Right atrium auricular region (tissue), 2 donors: Measurements from ENCODE around the gene FLCN. TPM values are rescaled to one million over a fixed set of nuclear protein-coding genes. Genes with fewer than 3 reads are reported as not detected.
A peak's percentile ranks its signal among the peaks of the same experiment; 100 is the strongest.
"Not testable (repeated sequence)": the region's sequence is repeated elsewhere in the genome, so short reads cannot be mapped to it uniquely, and the experiment has no call there.

ENCODE experiments used
- DNase-seq: peaks from one replicate; pipeline ENCODE4 v3.0.0-alpha.2; 2019; ENCODE audit warnings: low spot score
- H3K27ac ChIP-seq, 2 donors: fragments of 200-600 bp; sonication (generic); 1 replicate in 1 of 2; 2 replicates in 1 of 2; pipeline ENCODE4 v1.5.1; 2016 to 2019
- H3K27me3 ChIP-seq, 2 donors: fragments of 200-600 bp; sonication (generic); one replicate each; pipeline versions ENCODE4 v1.5.1 to v1.6.0; 2017 to 2019
- H3K36me3 ChIP-seq: fragments of 200-600 bp; sonication (generic); one replicate; pipeline ENCODE4 v1.5.1; 2016
- H3K4me1 ChIP-seq, 2 donors: fragments of 200-600 bp; sonication (generic); one replicate each; pipeline versions ENCODE4 v1.5.1 to v1.6.0; 2017 to 2019
- H3K4me3 ChIP-seq, 2 donors: fragments of 200-600 bp; sonication (generic); 1 replicate in 1 of 2; 2 replicates in 1 of 2; pipeline ENCODE4 v1.5.1; 2017 to 2019; ENCODE audit warnings: mild to moderate bottlenecking in 1 of 2, moderate library complexity in 1 of 2
- H3K9me3 ChIP-seq, 2 donors: fragments of 200-600 bp; sonication (generic); one replicate each; pipeline ENCODE4 v1.5.1; 2019
- CTCF ChIP-seq, 2 donors: fragments of 200-600 bp; sonication (generic); IDR thresholded peaks; one replicate each; pipeline ENCODE4 v1.5.1; 2019; ENCODE audit warnings: antibody characterized with exemption in 2 of 2
- total RNA-seq, 2 donors: library from RNA; depleted of rRNA; stranded (reverse); fragments of >200 nt; gene quantifications; one replicate each; pipeline ENCODE4 v1.1.0, GENCODE V29; 2016

FLCN gene
- total RNA-seq, 2 donors from 2014 or later = 22.7 to 23.7 TPM

GRCh38 chr17:17186051-17186450, 50.9 kb downstream of the FLCN start:
- no peak overlapping the region for H3K27ac ChIP-seq
- no peak for DNase-seq
- peaks cover 43% of the 10 kb centered on the region for H3K36me3 ChIP-seq
- H3K4me3 ChIP-seq = no peak overlapping the region
- no peaks in the 10 kb centered on the region for H3K9me3 ChIP-seq
- H3K27me3 ChIP-seq = no peaks in the 10 kb centered on the region
- TF ChIP-seq CTCF (IDR thresholded peaks at IDR 0.05) = no peak
- peaks cover 0 to 46% of the 10 kb centered on the region in 2 donors for H3K4me1 ChIP-seq

GRCh38 chr17:17184985-17185757, 51.8 kb downstream of the FLCN start:
- H3K4me3 ChIP-seq, H3K9me3 ChIP-seq, H3K27ac ChIP-seq, H3K27me3 ChIP-seq, DNase-seq: not testable (repeated sequence)
- H3K36me3 ChIP-seq = peaks cover 51% of the 10 kb centered on the region
- H3K4me1 ChIP-seq = peaks cover 0 to 46% of the 10 kb centered on the region in 2 donors

- no peaks in the 10 kb centered on the region for H3K9me3 ChIP-seq
- no peaks in the 10 kb centered on the region for H3K27me3 ChIP-seq
- H3K27ac ChIP-seq = peak overlapping the region; percentile 27 to 46
- H3K4me1 ChIP-seq = peaks cover 0 to 48% of the 10 kb centered on the region in 2 donors
- DNase-seq = no peak
- H3K36me3 ChIP-seq = peaks cover 57% of the 10 kb centered on the region
- no peak for TF ChIP-seq CTCF (IDR thresholded peaks at IDR 0.05)
- H3K4me3 ChIP-seq = no peak overlapping the region
These were observed 53.2 kb downstream of the FLCN start for GRCh38 chr17:17183744-17184143.

- Histone ChIP-seq H3K9me3 (no peaks in the 10 kb centered on the region), H3K36me3 (peaks cover 57% of the 10 kb centered on the region), H3K4me3 (no peak overlapping the region), H3K27ac (no peak overlapping the region), H3K27me3 (no peaks in the 10 kb centered on the region), H3K4me1 (peaks cover 0 to 48% of the 10 kb centered on the region in 2 donors)
- DNase-seq = no peak
- no peak for TF ChIP-seq CTCF (IDR thresholded peaks at IDR 0.05)
These were observed 54.3 kb downstream of the FLCN start for GRCh38 chr17:17182598-17183136.

- DNase-seq = no peak
- peaks cover 60% of the 10 kb centered on the region for H3K36me3 ChIP-seq
- H3K9me3 ChIP-seq = no peaks in the 10 kb centered on the region
- no peak for TF ChIP-seq CTCF (IDR thresholded peaks at IDR 0.05)
- no peak overlapping the region for H3K4me3 ChIP-seq
- H3K27ac ChIP-seq = no peak overlapping the region
- H3K27me3 ChIP-seq = no peaks in the 10 kb centered on the region
- peaks cover 0 to 48% of the 10 kb centered on the region in 2 donors for H3K4me1 ChIP-seq
These were observed 55.0 kb downstream of the FLCN start for GRCh38 chr17:17181666-17182597.
